ENCODE results near the gene MARCHF10.
"Not testable (repeated sequence)": the region's sequence is repeated elsewhere in the genome, so short reads cannot be mapped to it uniquely, and the experiment has no call there.

The MARCHF10 gene

DNA sequence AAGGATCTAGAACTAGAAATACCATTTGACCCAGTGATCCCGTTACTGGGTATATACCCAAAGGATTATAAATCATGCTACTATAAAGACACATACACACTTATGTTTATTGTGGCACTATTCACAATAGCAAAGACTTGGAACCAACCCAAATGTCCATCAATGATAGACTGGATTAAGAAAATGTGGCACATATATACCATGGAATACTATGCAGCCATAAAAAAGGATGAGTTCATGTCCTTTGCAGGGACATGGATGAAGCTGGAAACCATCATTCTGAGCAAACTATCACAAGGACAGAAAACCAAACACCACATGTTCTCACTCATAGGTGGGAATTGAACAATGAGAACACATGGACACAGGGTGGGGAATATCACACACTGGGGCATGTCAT, 22.1 kb downstream of the MARCHF10 start:
- ATAC-seq: not testable (repeated sequence)

GRCh38 chr17:62782730-62783270, 25.3 kb downstream of the MARCHF10 start:
- no peak for ATAC-seq

DNA sequence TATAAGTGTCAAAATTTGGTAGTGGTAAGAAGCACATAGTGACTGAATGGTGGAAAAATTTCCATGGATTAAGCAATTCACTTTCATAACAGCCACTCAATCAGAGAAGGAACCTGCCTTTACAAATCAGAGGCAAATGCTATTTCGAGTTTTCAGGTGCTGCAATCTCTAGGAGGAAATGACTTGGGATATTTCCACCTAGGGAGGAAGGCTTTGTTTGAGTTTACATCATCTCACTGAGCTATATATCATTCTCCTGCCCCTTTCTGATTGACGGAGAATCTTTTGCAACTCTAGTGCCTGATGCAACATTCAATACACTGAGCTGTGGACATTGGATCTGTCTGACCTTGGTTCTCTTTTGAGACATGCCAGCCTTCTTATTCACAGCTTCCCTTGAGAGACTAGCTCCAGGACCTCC, 26.3 kb downstream of the MARCHF10 start:
- ATAC-seq: no peak

DNA sequence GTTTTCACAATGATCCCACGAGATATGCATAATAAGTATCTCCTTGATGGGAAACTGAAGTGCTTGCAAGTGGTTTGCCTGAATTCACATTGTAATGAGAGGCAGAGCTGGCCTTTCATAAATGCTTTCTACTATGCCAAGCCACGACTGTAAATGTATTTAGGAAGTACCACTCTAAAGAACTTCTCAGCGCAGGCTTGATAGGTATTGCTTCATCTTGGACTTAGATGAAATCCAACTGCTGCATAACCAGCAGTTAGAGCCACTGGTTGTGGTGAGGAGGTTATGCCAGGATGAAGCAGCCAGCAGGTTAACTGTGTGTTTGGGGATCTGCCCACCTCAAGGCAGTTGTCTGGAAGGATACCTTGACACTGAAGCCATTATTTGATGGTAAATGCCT, 26.8 kb downstream of the MARCHF10 start:
- no peak for ATAC-seq

DNA sequence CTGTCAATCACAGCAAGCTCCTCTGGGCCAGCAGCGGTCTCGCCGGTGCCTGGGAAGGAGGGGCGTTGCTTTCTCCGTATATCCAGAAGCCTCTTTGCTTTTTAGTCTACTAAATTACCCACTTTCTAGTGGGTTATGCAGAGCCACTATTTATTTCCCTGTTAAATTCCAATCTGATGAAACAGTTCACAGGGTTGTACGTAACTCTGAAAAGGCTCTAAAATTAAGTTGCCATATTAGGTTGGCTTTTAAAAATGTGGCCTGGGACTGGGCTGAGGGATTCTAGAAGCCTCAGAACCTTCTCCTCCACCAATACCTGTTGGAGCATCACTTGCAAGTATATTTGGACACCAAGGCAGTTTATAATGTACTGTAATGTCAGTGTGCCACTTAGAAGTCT, 27.2 kb downstream of the MARCHF10 start:
- ATAC-seq: no peak

GRCh38 chr17:62780269-62780668, 27.8 kb downstream of the MARCHF10 start:
- ATAC-seq: no peak

- ATAC-seq: no peak
Observed at GRCh38 chr17:62778990-62779681, 29.0 kb downstream of the MARCHF10 start.

GRCh38 chr17:62775876-62776275, 32.2 kb downstream of the MARCHF10 start:
- no peak for ATAC-seq

- ATAC-seq: no peak
Observed at GRCh38 chr17:62774338-62774737, 33.8 kb downstream of the MARCHF10 start.

GRCh38 chr17:62767997-62768396, 40.1 kb downstream of the MARCHF10 start:
- no peak for ATAC-seq

DNA sequence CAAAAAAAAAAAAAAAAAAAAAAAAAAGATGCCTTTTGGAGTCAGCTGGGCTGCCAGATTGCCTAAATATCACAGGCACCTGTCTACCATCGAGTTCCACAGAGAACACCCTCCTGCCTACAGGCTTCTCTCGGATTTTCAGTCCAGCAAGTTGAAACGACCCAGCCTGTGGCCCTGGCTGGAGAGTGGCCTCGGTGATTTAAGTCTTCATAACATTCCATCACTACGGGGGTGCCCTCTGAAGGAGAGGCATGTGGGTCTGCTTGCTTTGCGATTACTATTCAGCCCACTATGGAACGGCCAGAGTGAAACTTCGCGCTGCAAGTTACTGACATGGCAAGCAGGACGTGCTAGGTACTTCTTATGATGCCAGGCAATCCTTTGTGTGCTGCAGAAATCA, 42.8 kb downstream of the MARCHF10 start:
- no peak for ATAC-seq

GRCh38 chr17:62763891-62764600, 44.1 kb downstream of the MARCHF10 start:
- ATAC-seq: no peak

DNA sequence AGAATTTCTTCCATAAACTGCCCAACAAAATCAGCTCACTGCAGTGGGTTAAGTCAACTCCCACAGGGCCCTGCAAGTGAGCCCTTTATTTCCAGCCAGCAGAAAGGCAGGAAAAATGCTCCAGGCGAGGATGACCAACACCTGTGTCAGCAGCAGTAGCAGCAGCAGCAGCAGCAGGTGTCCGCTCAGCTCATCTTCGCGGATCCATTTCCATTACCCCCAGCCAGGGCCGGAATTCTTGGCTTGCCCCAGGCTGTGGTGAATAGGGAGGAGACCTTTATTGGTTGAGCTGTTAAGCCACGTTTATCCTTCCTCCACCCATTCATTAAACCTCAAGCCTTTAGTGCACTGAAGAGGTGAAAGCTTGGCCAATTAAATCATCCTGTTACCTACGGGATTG, 46.2 kb downstream of the MARCHF10 start:
- no peak for ATAC-seq

DNA sequence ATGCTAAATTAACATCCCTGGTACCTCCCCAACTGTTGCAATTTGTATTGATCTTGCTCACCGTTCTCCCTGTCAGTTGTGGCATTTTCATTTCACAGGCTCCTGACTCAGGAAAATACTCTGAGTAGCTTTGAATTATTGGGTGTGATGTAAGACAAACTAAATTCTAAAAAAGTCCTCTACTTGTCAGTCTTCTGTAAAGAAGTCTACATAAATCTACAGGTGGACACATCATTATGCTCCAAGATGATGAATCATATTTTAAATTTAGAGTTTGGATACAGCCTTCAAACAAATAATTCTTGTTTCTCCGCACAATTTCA, 47.2 kb downstream of the MARCHF10 start:
- no peak for ATAC-seq

GRCh38 chr17:62760059-62760944, 47.8 kb downstream of the MARCHF10 start:
- no peak for ATAC-seq

- no peak for ATAC-seq
Observed at GRCh38 chr17:62757500-62757951, 50.6 kb downstream of the MARCHF10 start.

- no peak for ATAC-seq
Observed at GRCh38 chr17:62756198-62756597, 51.9 kb downstream of the MARCHF10 start.

DNA sequence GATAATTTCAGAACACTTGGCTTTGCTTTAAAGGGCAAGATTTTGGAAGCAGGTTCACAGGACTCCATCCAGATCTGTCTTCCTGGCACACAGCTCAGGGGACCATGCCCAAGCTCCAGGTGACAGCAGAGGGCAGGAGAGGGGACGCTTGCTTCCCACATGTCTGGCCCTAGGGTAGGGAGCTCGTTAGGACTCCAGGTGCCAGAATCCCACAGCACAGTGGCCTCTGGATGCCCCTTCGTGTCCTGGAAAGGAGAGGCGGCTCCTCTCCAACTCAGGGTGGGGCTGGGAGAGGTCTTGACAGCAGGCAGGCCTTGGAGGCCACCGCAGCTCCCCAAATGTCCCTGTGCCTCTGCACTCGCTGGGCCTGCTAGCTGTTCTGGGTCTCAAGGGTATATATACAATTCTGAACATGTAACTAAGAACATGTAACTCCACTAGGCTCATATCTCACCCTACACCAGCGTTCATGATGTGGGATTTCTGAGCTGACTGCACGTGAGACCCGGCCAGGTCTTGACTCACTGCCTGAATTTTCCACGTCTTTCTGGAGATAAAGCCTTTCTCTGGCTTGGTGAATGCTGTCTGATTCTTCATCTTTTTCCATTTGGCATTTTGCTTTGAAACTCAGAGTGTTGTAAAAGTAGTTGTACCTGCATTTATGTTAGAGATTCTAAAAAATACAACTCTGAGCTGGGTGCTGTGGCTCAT, 52.8 kb downstream of the MARCHF10 start:
- ATAC-seq: no peak

DNA sequence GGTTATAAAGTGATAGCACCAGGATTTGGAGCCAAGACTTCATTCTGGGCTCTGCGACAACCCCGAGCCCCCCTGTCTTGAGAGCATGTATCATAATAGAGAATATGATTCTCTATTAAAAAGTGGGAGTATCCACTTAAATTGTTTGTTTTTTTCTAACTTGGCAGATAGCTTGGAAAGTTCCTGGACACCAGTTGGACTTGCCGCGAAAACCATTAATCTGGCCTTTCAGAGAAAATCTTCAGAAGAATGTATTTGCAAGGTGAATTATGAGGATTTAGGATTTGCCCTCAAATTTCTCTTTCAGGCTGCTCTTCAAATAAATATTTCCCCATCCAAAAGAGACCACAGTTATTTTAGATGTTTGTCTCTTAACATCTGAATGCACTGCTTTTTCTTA, 53.5 kb downstream of the MARCHF10 start:
- no peak for ATAC-seq

- no peak for ATAC-seq
Observed at GRCh38 chr17:62753562-62753961, 54.6 kb downstream of the MARCHF10 start.

GRCh38 chr17:62751060-62751691, 56.9 kb downstream of the MARCHF10 start:
- no peak for ATAC-seq

- no peak for ATAC-seq
Observed at GRCh38 chr17:62750631-62751051, 57.5 kb downstream of the MARCHF10 start.

Data from activated CD4-positive, CD25-positive, alpha-beta regulatory T cell treated with anti-CD3 and anti-CD28 coated beads, Interleukin-2, amount 50 U/mL, for 24 hours (primary cell).